GM18517 (cell line): Measurements from ENCODE around the gene ZNF236.

Experiments
- ATAC-seq: cut with Tn5 transposase; IDR thresholded peaks from one replicate; pipeline ENCODE4 v1.9.1; 2021; ENCODE audit warnings: mild to moderate bottlenecking, moderate library complexity; ENCODE audit not compliant: unreplicated experiment

ZNF236 gene

DNA sequence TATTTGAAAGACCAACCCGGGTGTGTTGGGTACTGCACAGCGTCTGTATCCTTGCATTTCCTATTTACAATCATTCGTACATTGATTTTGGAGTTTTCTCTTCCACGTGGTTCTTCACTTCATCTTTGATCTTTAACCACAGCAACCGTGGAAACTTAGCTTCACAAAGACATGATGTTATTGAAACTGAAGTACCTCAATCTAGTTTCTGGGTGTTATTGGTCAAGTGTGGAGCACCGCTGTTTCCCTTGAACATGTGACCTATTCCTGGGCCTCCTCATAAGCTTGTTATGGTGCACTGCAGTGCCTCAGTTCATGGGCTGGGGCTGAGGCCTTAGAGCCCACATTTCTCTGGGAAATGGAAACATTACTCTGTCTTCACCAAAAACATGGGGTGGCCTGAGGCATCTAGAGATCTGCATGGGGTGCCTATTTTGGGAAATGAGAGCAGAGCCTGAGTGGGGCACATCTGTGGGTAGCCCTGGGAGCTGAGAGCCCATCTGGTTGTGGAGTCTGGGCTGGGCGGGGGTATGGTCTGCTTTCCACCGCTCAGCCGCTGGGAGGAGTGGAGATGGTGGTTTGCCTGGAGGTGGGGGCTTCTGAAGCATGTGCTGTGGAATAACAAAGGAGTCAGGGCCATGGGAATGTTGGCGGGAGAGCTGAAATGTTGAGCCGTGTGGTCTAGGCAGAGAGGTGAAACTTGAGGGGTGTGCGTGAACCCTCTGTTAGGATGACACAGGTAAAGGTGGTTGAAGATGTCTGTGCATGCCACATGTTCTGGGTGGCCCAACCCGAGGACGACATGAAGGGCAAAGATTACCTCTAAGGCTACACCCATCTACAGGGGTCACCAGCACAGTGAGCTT is 37.4 kb downstream of the ZNF236 start:
- ATAC-seq, result no peak

DNA sequence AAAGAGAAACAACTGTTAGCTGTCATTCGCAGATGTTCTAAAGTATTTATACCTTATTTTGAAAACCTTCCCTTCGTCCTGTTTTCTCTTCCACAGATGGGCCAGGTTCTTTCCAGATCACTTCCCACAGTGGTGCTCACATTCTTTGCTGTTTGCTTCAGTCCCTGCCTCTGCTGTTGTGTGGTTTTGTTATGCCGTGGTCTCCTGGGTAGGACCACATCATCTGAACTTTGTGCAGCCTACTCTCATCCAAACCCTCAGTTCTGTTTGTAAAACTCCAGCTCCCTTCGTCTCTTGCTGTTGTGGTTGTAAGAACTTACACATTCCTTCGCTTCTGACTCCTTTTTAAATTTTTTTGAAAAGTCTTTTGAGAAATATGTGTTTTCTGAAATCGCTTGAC is 38.1 kb downstream of the ZNF236 start:
- ATAC-seq, result no peak

DNA sequence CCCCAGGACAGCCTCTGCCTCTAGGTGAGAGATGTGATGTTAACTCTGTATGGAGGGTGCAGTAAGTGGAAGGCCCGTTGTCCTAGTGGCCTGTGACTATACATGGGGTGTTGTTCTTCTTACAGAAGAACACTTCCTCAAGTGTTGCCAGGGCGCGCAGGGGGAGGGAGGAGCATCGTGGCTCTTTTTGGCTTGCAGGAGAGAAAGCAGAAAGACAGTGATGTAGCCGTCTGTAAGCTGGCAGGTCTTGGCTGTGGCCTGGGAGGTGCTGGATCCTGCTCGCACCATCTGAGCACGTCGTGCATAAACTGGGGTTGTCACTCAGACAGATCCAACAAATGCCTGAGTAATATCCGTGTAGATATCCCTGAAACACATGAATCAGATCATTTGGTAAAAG is 44.3 kb downstream of the ZNF236 start:
- no peak for ATAC-seq

DNA sequence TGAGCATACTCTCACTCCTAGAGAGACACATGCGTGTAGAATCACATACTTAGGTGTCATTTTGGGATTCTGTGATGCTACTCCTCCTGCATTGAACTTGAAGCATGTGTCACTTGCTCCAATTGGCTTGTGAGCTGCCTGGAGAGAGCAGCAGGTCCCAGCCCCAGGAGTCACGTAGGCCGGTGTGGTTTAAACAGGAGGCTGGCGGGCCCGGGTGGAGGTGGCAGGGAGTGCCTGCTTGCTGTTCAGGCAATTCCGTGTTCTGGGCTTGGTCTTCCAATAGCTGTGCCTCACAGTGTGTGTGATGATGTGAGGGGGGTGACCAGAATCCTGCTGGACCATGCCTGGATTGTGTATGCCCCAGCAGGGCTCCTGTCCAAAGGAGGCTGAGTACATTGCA is 51.0 kb downstream of the ZNF236 start:
- ATAC-seq, result no peak

DNA sequence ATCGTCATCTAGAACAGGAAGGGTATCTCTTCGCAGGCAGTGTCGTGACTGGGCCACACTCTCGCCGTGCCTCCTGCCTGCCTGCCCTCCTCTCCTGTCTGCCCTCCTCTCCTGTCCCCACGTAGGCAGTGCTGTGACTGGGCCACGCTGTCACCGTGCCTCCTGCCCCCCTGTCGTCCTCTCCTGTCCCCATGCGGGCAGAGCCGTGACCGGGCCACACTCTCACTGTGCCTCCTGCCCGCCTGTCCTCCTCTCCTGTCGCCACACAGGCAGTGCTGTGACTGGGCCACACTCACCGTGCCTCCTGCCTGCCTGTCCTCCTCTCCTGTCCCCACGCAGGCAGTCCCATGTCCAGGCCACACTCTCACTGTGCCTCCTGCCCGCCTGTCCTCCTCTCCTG is 51.4 kb downstream of the ZNF236 start:
- no peak for ATAC-seq

DNA sequence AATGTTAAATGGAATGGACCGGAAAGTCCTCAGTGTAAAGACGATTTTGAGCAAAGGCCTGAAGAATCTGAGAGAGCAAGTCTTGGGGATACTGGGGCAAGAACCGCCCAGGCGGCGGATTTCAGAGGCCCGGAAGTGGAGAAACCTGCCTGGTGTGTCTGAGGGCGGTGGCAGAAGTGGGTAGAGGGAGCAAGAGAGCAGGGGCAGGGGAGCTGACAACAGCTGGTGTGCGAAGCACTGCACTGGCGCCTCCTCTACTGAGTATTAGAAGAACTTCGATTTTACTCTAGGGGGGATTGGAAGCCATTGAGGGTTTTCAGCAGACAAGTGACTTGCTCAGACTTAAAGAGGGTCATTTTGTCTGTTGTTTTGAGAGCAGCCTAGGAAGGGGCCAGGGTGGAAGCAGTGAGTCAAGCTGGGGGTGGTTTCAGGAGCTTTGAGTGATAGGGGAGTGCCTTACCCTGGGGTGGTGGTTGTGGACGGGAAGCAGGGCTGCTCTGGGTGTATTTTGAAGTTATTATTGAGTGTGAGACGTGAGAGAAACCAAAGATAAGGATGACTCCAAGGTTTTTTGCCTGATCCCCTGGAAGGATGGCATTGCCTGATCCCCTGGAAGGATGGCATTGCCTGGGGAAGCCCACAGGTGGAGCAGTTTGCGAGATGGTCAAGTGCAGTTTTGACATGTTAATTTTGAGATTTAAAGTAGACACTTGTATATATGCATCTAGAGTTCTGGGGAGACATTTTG is 52.5 kb downstream of the ZNF236 start:
- ATAC-seq, result no peak

DNA sequence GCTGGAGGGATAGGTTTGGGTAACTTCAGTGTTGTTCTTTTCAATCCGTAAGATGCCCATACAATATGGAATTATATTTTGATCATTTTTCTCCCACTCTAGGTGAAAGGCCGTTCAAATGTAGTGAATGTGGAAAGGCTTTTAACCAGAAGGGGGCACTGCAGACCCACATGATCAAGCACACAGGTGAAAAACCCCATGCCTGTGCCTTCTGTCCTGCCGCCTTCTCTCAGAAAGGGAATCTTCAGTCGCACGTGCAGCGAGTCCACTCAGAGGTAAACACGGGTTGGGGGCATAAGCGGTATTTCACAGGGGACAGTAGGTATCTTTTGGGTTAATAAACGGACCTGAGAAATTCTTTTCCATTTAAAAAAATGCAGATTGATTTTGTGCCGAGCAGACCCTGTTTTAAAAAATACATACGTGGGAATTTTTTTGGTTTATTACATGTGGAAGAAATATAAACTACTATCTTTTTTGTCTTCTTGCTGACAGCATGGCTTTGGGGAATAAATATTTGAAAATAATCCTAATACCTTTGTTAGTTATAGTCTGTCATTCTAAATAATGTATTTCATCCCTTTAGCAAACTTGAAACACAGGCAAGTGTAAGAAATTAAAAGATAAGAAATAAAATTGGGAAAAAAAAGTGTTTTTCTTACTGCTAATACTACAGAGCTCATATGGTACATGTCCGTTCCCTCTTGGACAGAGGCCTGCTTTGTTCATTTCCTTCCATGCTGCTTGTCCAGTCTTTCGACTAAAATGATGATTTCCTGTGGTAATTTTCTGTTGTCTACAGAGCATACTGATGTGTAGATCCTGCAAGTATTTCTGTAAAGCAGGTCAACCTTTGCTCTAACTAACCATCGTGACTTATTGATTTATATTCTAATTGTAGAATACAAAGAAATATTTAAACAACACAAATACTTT is 53.3 kb downstream of the ZNF236 start:
- no peak for ATAC-seq

DNA sequence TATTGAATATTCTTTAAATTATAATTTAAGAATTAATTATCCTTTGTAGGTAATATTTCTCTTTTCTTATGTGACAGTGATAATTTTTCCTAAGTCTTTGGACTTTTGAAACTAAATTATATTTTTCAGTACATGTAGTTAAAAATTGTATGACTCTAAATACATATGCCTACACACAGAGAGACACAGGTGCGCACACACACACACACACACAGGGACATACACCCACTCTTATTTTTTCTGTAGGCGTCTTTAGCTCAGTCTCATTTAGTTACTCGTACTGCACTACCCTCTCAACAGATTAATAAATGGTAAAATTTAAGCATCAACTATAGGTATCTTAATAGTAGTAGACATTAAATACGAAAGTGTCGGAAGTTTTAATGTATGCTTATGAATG is 56.1 kb downstream of the ZNF236 start:
- no peak for ATAC-seq

DNA sequence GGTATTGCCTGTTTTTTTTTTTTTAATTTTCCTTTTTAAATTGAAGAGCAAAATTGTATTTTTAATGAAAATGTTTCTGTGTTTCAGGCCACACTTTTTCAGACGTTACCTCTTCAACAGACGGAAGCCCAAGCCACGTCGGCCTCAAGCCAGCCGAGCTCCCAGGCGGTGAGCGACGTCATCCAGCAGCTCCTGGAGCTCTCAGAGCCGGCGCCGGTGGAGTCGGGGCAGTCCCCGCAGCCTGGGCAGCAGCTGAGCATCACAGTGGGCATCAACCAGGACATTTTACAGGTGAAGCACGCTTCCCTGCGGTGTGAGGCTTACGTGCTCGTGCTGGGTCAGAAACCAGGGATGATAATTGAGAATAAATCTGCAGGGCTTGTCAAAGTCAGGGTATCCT is 57.7 kb downstream of the ZNF236 start:
- ATAC-seq, result no peak

DNA sequence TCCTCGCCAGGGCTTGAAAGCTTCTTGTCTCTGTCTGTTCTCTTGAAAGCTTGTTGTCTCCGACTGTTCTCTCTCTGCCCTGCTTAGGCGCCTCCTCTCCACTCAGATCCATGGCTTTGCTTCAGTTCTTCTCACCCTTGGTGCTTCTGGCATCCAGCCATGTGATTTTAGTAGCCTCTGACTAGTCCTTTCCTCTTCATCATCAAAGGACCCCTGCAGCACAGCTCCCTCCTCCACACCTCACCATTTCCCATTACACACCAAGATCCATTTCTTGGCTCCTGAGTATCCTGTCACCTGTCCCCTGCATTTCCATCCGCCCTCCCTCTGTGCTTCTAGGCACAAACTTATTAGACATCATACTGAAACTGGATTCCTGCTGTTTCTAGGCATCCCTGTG is 59.4 kb downstream of the ZNF236 start:
- ATAC-seq, result no peak

DNA sequence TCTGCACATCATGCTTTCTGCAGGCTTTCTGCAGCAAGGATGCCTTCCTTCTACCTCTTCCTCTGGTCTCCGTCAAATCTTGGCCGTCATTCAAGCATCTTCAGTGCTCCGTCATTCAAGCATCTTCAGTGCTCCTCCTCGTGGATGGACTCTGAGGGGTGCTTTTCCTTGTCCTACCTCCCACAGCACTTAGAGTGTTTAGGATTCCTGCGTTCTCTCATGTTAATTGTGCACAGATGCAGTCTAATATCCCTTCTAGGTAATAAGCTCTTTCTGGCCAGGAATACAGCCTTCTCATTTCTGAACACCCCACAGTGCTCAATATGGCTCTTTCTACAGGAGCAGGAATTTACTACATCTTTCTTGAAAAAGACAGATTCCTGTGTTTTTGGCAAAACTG is 59.8 kb downstream of the ZNF236 start:
- no peak for ATAC-seq

DNA sequence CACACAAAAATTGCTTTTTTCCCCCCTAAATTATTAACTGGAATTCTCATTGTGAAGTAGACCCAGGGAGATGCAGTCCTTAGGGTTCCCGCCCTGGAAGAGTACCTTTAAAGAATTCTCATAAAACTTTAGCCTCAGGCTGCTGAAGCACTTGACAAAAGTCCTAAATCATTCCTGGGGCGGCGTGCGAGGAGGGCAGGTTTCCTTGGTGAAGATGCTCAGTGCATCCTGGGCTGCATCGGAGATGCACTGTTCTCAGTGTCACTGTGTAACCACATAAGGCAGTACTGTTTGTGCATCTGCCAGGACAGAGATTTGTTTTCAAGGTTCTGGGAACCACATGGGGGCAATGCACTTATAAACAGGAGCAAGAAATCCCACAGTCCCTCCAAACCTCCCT is 62.6 kb downstream of the ZNF236 start:
- ATAC-seq, result no peak

DNA sequence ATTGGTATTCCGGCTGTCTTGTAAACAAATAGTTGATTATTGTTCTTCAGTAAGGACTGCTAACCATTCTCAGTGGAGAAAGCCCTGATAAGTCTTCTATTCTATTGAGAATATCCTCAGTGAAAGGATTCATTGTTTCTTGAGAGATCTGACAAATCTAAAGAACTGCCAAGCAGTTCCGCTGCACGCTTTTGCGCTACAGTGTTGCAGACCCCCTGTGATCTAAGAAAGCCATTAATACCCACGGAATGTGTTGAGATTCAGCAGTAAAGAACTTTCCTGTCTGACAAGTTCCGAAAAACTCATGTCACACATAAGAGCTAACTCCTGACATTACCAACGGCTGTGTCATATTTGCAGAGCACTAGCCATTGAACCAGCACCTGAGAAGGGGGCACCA is 63.8 kb downstream of the ZNF236 start:
- no peak for ATAC-seq

DNA sequence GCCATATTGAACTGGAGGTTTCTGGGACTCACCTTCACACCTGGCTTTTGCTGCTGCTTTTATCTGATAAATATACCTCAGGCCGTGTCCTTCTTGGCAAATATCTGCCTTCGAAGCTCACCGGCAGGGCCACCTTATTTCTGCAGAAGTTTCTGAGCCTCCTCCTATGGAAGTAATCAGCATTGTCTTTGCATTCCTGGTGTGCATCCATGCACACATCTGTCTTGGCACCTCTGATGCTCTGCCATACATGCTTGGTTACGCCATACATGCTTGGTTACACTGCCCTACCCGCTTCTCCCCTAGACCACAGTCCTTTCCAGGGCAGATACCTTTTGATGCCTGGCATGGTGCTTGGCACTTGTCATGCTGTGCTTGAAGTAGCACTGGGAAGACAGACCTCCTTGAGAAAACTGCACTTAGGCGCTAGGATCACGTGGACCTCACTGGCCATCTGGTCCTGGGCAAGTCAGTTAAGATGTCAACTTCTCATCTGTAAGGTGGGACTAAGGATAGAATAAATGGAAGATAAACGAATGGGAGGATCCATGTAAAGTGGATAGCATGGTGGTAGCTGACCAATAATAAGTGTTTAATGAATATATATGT is 66.8 kb downstream of the ZNF236 start:
- ATAC-seq, result no peak

DNA sequence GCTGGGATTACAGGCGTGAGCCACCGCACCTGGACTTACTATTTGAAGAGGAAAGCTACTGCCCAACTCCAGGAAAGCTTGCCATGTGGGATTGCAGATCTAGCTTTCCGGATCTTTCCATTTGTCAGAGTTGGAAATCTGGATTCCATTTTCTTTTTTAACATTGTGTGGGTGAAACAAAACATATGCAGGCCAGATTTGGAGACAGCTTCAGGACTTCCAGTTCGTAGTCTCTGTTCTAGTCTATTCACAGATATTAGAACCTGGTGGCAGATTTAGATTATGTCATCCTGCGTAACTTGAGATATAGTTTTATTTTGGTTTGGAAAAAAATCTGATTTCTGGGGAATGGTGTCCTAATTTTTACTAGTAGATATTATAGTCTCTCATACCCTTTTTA is 70.5 kb downstream of the ZNF236 start:
- no peak for ATAC-seq

DNA sequence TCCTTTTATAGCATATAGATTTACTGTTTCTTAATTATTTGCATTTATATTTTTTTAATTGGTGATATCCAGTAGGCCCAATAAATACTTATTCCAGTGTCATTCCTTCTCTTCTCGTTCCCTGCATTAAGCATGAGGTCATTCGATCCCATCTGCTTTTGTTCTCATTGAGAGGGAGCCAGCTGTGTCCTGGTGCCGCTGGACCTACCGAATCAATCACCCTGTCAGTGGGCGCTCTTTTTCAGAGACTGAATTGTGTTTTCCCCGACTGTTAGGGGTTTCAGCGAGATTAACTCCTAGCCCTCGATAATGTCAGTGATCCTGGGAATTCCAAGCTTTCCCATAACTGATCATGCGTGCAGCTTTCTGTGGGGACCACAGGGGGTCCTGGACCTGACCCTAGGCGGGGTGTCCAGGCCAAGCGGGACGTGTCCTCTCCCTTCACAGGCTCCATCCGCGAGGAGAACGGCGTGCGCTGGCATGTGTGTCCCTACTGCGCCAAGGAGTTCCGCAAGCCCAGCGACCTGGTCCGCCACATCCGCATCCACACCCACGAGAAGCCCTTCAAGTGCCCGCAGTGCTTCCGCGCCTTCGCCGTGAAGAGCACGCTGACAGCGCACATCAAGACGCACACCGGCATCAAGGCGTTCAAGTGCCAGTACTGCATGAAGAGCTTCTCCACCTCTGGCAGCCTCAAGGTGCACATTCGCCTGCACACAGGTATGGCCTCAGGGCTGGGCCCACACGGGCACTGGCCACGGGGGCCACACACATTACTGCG is 72.4 kb downstream of the ZNF236 start:
- no peak for ATAC-seq

DNA sequence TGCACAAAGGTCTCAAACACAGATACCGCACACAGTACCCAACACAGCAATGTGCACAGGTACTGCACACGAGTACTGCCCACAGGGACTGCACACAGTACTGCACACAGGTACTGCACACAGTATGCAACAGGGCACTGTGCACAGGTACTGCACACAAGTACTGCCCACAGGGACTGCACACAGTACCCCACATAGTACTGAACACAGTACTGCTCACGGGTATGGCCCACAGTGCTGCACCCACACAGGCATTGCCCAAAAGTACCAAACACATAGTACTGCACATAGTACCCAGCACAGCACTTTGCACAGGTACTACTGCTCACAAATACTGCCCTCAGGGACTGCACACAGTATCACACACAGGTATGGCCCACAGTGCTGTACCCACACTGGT is 73.1 kb downstream of the ZNF236 start:
- no peak for ATAC-seq

DNA sequence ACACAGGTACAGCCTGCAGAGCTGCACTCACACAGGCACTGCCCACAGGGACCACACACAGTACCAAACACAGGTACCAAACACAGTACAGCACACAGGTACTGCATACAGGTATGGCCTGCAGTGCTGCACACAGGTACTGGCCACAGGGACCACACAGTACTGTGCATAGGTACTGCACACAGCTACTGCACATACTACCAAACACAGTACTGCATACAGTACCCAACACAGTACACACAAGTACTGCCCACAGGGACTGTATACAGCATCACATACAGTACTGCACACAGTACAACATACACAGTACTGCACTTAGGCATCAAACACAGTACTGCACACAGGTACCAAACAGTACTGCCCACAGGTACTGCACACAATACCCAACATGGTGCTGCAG is 74.3 kb downstream of the ZNF236 start:
- ATAC-seq, result no peak

DNA sequence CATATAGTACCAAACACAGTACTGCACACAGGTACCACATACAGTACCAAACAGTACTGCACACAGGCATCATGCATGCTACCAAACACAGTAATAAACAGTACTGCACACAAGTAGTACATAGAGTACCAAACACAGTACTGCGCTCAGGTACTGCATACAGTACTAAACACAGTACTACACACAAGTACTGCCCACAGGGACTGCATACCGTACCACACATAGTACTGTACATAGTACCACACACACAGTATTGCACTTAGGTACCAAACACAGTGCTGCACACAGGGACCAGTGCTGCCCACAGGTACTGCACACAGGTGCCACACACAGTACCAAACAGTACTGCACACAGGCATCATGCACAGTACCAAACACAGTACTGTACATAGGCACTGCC is 74.9 kb downstream of the ZNF236 start:
- no peak for ATAC-seq

DNA sequence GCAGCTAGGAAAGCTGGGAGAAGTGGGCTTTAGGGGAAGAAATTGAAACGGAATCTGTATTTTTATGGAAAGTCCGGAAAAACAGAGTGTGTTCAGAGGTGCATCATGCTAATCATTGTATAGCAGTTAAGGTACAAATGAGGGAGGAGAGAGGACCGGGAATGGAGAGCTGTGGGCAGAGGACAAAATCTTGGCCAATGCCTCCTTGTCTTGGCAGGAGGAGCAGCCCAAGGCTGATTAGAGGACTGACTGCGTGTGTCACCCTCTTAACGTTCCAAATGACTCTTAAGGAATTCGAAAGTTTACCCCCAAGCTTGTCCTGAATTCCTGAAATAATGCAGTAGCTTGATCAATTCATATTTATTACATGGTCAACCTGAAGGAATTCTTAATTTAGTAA is 81.0 kb downstream of the ZNF236 start:
- ATAC-seq, result no peak
